COLO829 (cell line): ENCODE data around the gene RTBDN.

Source experiments
- DNase-seq: peaks from one replicate; pipeline ENCODE4 v3.0.0; 2012; ENCODE audit warnings: low spot score

The RTBDN gene

GRCh38 chr19:12834566-12834943, at the start of gene RTBDN:
RTBDN (minus strand) TSS chr19:12834579; CDS start chr19:12829979, 4,600 bp downstream.
- DNase-seq = no peak

GRCh38 chr19:12882589-12882988, 48.2 kb upstream of the RTBDN start:
- DNase-seq = no peak

- peak; percentile 94 for DNase-seq
These were observed 46.9 kb upstream of the RTBDN start, which contains the start of gene DNASE2 for GRCh38 chr19:12881172-12881808. DNASE2 (minus strand) TSS chr19:12881449; CDS start chr19:12881375, 74 bp downstream.

GRCh38 chr19:12880551-12881171, 46.3 kb upstream of the RTBDN start:
- DNase-seq = no peak

- no peak for DNase-seq
These were observed 40.7 kb upstream of the RTBDN start for GRCh38 chr19:12875086-12875485.

- no peak for DNase-seq
These were observed 39.7 kb upstream of the RTBDN start for GRCh38 chr19:12873891-12874745.

GRCh38 chr19:12872941-12873890, 38.8 kb upstream of the RTBDN start:
- peak; percentile 84 for DNase-seq

GRCh38 chr19:12872255-12872654, 37.9 kb upstream of the RTBDN start:
- DNase-seq = no peak

- no peak for DNase-seq
These were observed 37.3 kb upstream of the RTBDN start for GRCh38 chr19:12871681-12872080.

- DNase-seq = no peak
These were observed 34.2 kb upstream of the RTBDN start for GRCh38 chr19:12868540-12869112.

- peak; percentile 74 for DNase-seq
These were observed 33.0 kb upstream of the RTBDN start for GRCh38 chr19:12867120-12868099.

- DNase-seq = no peak
These were observed 32.2 kb upstream of the RTBDN start for GRCh38 chr19:12866416-12867119.

- no peak for DNase-seq
These were observed 31.5 kb upstream of the RTBDN start for GRCh38 chr19:12865746-12866415.

- no peak for DNase-seq
These were observed 30.6 kb upstream of the RTBDN start for GRCh38 chr19:12864721-12865715.

- DNase-seq = no peak
These were observed 29.8 kb upstream of the RTBDN start for GRCh38 chr19:12864143-12864542.

- no peak for DNase-seq
These were observed 25.2 kb upstream of the RTBDN start for GRCh38 chr19:12859546-12859945.

- no peak for DNase-seq
These were observed 23.9 kb upstream of the RTBDN start for GRCh38 chr19:12858041-12858928.
